ENCODE measurements around the gene IRX3. TPM values are rescaled to one million over a fixed set of nuclear protein-coding genes. Genes with fewer than 3 reads are reported as not detected.

Gene IRX3
- total RNA-seq, 1 experiment from 2014 or later, result 17.6 TPM

- Mint-ChIP-seq H3K4me1 (ENCODE audit: insufficient read depth, unreplicated experiment) (peaks cover 5% of the 10 kb centered on the region), H3K9me3 (ENCODE audit: unreplicated experiment) (peaks cover 8% of the 10 kb centered on the region), H3K27ac (ENCODE audit: low read depth, unreplicated experiment) (no peak overlapping the region), H3K27me3 (ENCODE audit: insufficient read depth, unreplicated experiment) (no peaks in the 10 kb centered on the region), H3K36me3 (ENCODE audit: insufficient read depth, unreplicated experiment) (peaks cover 12% of the 10 kb centered on the region), H3K4me3 (ENCODE audit: unreplicated experiment) (no peak overlapping the region)
- CTCF ChIA-PET, result interaction anchor here (0.6 kb wide), 1 partner anchor 38 kb away, joined by 3 read pairs; no protein-coding TSS in a partner anchor
- POLR2A ChIA-PET, result interaction anchor here (0.9 to 1.4 kb wide), 3 partner anchors 8 to 492 kb away, joined by 3 to 5 read pairs (median 3); no protein-coding TSS in a partner anchor
- TF ChIP-seq, protein P1, sequence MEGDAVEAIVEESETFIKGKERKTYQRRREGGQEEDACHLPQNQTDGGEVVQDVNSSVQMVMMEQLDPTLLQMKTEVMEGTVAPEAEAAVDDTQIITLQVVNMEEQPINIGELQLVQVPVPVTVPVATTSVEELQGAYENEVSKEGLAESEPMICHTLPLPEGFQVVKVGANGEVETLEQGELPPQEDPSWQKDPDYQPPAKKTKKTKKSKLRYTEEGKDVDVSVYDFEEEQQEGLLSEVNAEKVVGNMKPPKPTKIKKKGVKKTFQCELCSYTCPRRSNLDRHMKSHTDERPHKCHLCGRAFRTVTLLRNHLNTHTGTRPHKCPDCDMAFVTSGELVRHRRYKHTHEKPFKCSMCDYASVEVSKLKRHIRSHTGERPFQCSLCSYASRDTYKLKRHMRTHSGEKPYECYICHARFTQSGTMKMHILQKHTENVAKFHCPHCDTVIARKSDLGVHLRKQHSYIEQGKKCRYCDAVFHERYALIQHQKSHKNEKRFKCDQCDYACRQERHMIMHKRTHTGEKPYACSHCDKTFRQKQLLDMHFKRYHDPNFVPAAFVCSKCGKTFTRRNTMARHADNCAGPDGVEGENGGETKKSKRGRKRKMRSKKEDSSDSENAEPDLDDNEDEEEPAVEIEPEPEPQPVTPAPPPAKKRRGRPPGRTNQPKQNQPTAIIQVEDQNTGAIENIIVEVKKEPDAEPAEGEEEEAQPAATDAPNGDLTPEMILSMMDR (IDR thresholded peaks at IDR 0.05; ENCODE audit: unreplicated experiment), result no peak
- no TSS peak for BruUV-seq (replicated peaks)
- intact Hi-C loops (cut with micrococcal nuclease), result no loop called here
- no peak for DNase-seq (ENCODE audit: unreplicated experiment)
Measured at GRCh38 chr16:54275956-54276355, 10.6 kb downstream of the IRX3 start.

DNA sequence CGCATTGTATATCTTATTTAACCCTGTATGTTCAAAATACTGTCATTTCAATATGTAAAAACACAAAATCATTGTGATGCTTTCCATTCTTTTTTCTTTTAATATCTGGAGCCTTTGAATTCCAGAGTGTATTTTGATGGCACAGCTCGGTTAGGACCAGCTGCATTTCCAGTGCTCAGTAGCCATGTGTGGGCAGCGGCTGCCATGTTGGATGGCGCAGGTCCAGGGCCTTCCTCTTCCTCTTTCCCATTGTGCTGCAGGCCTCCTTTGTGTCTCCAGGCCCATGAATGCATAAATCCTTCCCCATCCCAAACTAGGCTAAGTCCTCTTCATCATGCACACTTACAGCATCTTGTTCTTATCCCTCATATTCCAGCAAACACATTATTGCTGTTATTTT is 13.0 kb downstream of the IRX3 start:
- H3K36me3 Mint-ChIP-seq (ENCODE audit: insufficient read depth, unreplicated experiment), result peaks cover 7% of the 10 kb centered on the region
- ChIA-PET CTCF (no interaction called here), POLR2A (no interaction called here)
- intact Hi-C loops (cut with micrococcal nuclease), result no loop called here
- H3K9me3 Mint-ChIP-seq (ENCODE audit: unreplicated experiment), result peaks cover 8% of the 10 kb centered on the region
- H3K4me1 Mint-ChIP-seq (ENCODE audit: insufficient read depth, unreplicated experiment), result no peaks in the 10 kb centered on the region
- no peak overlapping the region for H3K4me3 Mint-ChIP-seq (ENCODE audit: unreplicated experiment)
- DNase-seq (ENCODE audit: unreplicated experiment), result no peak
- no TSS peak for BruUV-seq (replicated peaks)
- no peaks in the 10 kb centered on the region for H3K27me3 Mint-ChIP-seq (ENCODE audit: insufficient read depth, unreplicated experiment)
- no peak overlapping the region for H3K27ac Mint-ChIP-seq (ENCODE audit: low read depth, unreplicated experiment)
- TF ChIP-seq, protein P1 (IDR thresholded peaks at IDR 0.05; ENCODE audit: unreplicated experiment), result no peak

- H3K4me1 Mint-ChIP-seq (ENCODE audit: insufficient read depth, unreplicated experiment), result peaks cover 12% of the 10 kb centered on the region
- no TSS peak for BruUV-seq (replicated peaks)
- peaks cover 8% of the 10 kb centered on the region for H3K9me3 Mint-ChIP-seq (ENCODE audit: unreplicated experiment)
- intact Hi-C loops (cut with micrococcal nuclease), result no loop called here
- no peak overlapping the region for H3K27ac Mint-ChIP-seq (ENCODE audit: low read depth, unreplicated experiment)
- peaks cover 7% of the 10 kb centered on the region for H3K36me3 Mint-ChIP-seq (ENCODE audit: insufficient read depth, unreplicated experiment)
- no peak overlapping the region for H3K4me3 Mint-ChIP-seq (ENCODE audit: unreplicated experiment)
- no peak for DNase-seq (ENCODE audit: unreplicated experiment)
- POLR2A ChIA-PET, result no interaction called here
- TF ChIP-seq, protein P1 (IDR thresholded peaks at IDR 0.05; ENCODE audit: unreplicated experiment), result no peak
- CTCF ChIA-PET, result interaction anchor here (1.4 kb wide), 1 partner anchor 10 kb away, joined by 3 read pairs; no protein-coding TSS in a partner anchor
- H3K27me3 Mint-ChIP-seq (ENCODE audit: insufficient read depth, unreplicated experiment), result no peaks in the 10 kb centered on the region
Measured at GRCh38 chr16:54270711-54271110, 15.9 kb downstream of the IRX3 start.

DNA sequence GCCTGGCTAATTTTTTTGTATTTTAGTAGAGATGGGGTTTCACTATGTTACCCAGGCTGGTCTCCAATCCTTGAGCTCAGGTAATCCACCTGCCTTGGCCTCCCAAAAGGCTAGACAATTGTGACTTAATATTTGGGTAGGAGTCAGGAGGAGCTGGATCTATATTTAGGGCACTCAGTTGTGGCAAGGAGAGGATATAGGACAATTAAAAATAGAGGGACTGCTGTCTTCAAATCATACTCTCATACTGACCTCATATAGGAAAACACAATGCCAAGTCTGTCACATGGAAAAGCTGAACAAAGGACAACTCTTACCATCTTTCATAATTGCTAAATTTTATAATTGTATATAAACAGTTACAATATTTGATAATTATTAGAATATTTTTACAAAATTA is 17.1 kb downstream of the IRX3 start:
- H3K27me3 Mint-ChIP-seq (ENCODE audit: insufficient read depth, unreplicated experiment), result no peaks in the 10 kb centered on the region
- DNase-seq (ENCODE audit: unreplicated experiment), result no peak
- POLR2A ChIA-PET, result interaction anchor here (0.6 to 0.9 kb wide), 2 partner anchors 14 to 61 kb away, joined by 3 read pairs; no protein-coding TSS in a partner anchor
- no TSS peak for BruUV-seq (replicated peaks)
- peaks cover 5% of the 10 kb centered on the region for H3K9me3 Mint-ChIP-seq (ENCODE audit: unreplicated experiment)
- no peak overlapping the region for H3K4me3 Mint-ChIP-seq (ENCODE audit: unreplicated experiment)
- TF ChIP-seq, protein P1 (IDR thresholded peaks at IDR 0.05; ENCODE audit: unreplicated experiment), result no peak
- no peak overlapping the region for H3K27ac Mint-ChIP-seq (ENCODE audit: low read depth, unreplicated experiment)
- H3K4me1 Mint-ChIP-seq (ENCODE audit: insufficient read depth, unreplicated experiment), result peaks cover 12% of the 10 kb centered on the region
- CTCF ChIA-PET, result interaction anchor here (0.6 to 1.3 kb wide), 2 partner anchors 12 to 376 kb away, joined by 3 to 7 read pairs; no protein-coding TSS in a partner anchor
- intact Hi-C loops (cut with micrococcal nuclease), result no loop called here
- peaks cover 2% of the 10 kb centered on the region for H3K36me3 Mint-ChIP-seq (ENCODE audit: insufficient read depth, unreplicated experiment)
